ENCODE data around the gene SPDYE3.

DNA sequence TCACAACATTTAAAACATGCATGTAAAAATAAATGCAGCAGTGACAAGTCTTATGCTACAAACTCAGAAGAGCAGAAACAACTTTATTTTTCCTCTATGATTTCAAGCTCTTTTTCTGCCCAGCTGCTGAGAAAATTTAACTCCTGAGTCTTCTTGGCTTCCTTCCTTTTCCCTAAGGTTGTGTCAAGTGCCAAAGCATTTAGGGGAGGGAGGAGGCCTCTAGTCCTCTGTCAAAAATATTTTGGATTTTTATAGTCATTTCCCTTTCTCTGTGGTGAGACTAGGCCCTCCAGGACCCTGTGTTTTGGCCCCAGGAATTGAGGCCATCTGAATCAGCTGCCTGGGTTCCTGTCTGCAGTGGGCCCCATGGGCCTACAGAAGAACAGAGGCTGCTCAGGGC lies 39.4 kb downstream of the SPDYE3 start:
- TF ChIP-seq, protein P1, sequence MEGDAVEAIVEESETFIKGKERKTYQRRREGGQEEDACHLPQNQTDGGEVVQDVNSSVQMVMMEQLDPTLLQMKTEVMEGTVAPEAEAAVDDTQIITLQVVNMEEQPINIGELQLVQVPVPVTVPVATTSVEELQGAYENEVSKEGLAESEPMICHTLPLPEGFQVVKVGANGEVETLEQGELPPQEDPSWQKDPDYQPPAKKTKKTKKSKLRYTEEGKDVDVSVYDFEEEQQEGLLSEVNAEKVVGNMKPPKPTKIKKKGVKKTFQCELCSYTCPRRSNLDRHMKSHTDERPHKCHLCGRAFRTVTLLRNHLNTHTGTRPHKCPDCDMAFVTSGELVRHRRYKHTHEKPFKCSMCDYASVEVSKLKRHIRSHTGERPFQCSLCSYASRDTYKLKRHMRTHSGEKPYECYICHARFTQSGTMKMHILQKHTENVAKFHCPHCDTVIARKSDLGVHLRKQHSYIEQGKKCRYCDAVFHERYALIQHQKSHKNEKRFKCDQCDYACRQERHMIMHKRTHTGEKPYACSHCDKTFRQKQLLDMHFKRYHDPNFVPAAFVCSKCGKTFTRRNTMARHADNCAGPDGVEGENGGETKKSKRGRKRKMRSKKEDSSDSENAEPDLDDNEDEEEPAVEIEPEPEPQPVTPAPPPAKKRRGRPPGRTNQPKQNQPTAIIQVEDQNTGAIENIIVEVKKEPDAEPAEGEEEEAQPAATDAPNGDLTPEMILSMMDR (IDR thresholded peaks at IDR 0.05) = no peak
- no peak for TF ChIP-seq POLR2A (IDR thresholded peaks at IDR 0.05)

Measured in testis (tissue), 2 donors.